Common myeloid progenitor, CD34-positive (primary cell): Measurements from ENCODE around the gene IL9R.
A peak's percentile ranks its signal among the peaks of the same experiment; 100 is the strongest.
"Not testable (repeated sequence)": the region's sequence is repeated elsewhere in the genome, so short reads cannot be mapped to it uniquely, and the experiment has no call there.

Experiments used
- CTCF ChIA-PET: fragments of 350-600 bp; sonication (Branson Sonifier 250); formaldehyde crosslinking; loops from one replicate; lab custom pipeline; 2021; ENCODE audit warnings: antibody characterized with exemption; lab: Charles Lee
- POLR2A ChIA-PET: fragments of 350-600 bp; sonication (Branson Sonifier 250); formaldehyde crosslinking; loops from one replicate; lab custom pipeline; 2021; ENCODE audit warnings: antibody characterized with exemption; lab: Charles Lee
- DNase-seq, 3 donors: peaks; one replicate each; pipeline versions ENCODE4 v3.0.0 to v3.0.0-alpha.2; 2013
- H3K27ac ChIP-seq, 2 experiments: 1 replicate in 1 of 2; 2 replicates in 1 of 2; pipeline ENCODE4 v1.7.0; 2013; ENCODE audit warnings: inconsistent platforms in 2 of 2, low read length in 2 of 2, mild to moderate bottlenecking in 2 of 2, low read depth in 1 of 2, moderate library complexity in 1 of 2; ENCODE audit not compliant: severe bottlenecking in 2 of 2, insufficient read depth in 1 of 2, poor library complexity in 1 of 2
- H3K27me3 ChIP-seq, 5 experiments: replicated peaks in 2 of 5; 1 replicate in 3 of 5; 2 replicates in 2 of 5; pipeline versions ENCODE4 v1.6.1 to v1.7.0; 2013; ENCODE audit warnings: low read length in 4 of 5, mild to moderate bottlenecking in 2 of 5, moderate library complexity in 2 of 5, inconsistent platforms in 1 of 5; ENCODE audit not compliant: insufficient read depth in 5 of 5, control insufficient read depth in 4 of 5
- H3K36me3 ChIP-seq, 4 experiments: 1 replicate in 2 of 4; 2 replicates in 2 of 4; pipeline versions ENCODE4 v1.6.1 to v1.7.0; 2013; ENCODE audit warnings: low read length in 3 of 4, control low read depth in 1 of 4, mild to moderate bottlenecking in 1 of 4; ENCODE audit not compliant: control insufficient read depth in 4 of 4, insufficient read depth in 4 of 4
- H3K4me1 ChIP-seq, 4 experiments: 1 replicate in 3 of 4; 2 replicates in 1 of 4; pipeline versions ENCODE4 v1.6.1 to v1.7.1; 2013; ENCODE audit warnings: low read length in 3 of 4, mild to moderate bottlenecking in 3 of 4, control low read depth in 1 of 4, inconsistent platforms in 1 of 4, moderate library complexity in 1 of 4; ENCODE audit not compliant: control insufficient read depth in 4 of 4, insufficient read depth in 4 of 4; ENCODE audit errors: control extremely low read depth in 1 of 4
- H3K4me3 ChIP-seq, 7 experiments: 1 replicate in 4 of 7; 2 replicates in 3 of 7; pipeline versions ENCODE4 v1.5.1 to v1.7.0; 2013; ENCODE audit warnings: mild to moderate bottlenecking in 7 of 7, low read length in 6 of 7, moderate library complexity in 6 of 7, inconsistent platforms in 2 of 7, low read depth in 2 of 7, control low read depth in 1 of 7; ENCODE audit not compliant: insufficient read depth in 4 of 7, control insufficient read depth in 1 of 7; ENCODE audit errors: extremely low read depth in 1 of 7
- H3K9me3 ChIP-seq, 5 experiments: 1 replicate in 4 of 5; 2 replicates in 1 of 5; pipeline versions ENCODE4 v1.6.1 to v1.7.1; 2013; ENCODE audit warnings: low read length in 4 of 5, mild to moderate bottlenecking in 2 of 5, inconsistent platforms in 1 of 5, low read depth in 1 of 5, moderate library complexity in 1 of 5; ENCODE audit not compliant: control insufficient read depth in 4 of 5, insufficient read depth in 2 of 5; ENCODE audit errors: control extremely low read depth in 1 of 5
- WGBS: methylation state at CpG from one replicate; pipeline ENCODE4 v1.1.5; 2013; ENCODE audit not compliant: insufficient coverage; 5-methylcytosine and 5-hydroxymethylcytosine counted together

Gene IL9R

DNA sequence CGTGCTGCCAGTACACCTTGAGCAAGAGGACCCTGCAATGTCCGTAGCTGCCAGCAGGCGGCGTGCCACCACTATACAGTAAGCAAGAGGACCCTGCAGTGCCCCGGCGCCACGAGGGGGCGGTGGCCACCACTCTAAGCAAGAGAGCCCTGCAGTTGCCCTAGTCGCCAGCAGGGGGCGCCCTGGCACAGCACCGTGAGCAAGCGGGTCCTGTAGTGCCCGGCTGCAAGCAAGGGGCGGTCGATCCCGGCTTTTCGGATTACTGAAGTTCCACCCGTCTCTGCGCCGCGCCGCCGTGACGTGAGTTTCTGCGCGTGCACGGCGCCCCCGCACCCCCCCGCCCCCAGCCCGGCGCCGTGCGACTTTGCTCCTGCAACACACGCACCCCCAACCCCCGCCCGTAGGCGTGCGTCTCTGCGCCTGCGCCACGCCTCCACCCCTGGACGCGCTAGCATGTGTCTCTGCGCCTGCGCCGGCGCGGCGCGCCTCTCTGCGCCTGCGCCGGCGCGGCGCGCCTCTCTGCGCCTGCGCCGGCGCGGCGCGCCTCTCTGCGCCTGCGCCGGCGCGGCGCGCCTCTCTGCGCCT is 31.2 kb downstream of the IL9R start:
- H3K27me3 ChIP-seq, H3K9me3 ChIP-seq, CTCF ChIA-PET, H3K27ac ChIP-seq, DNase-seq, H3K36me3 ChIP-seq, POLR2A ChIA-PET, H3K4me3 ChIP-seq: not testable (repeated sequence)
- peaks cover 0 to 11% (median 0%) of the 10 kb centered on the region in 4 experiments for H3K4me1 ChIP-seq
- no CpG with 5 or more reads among the region's 73 CpGs for WGBS

DNA sequence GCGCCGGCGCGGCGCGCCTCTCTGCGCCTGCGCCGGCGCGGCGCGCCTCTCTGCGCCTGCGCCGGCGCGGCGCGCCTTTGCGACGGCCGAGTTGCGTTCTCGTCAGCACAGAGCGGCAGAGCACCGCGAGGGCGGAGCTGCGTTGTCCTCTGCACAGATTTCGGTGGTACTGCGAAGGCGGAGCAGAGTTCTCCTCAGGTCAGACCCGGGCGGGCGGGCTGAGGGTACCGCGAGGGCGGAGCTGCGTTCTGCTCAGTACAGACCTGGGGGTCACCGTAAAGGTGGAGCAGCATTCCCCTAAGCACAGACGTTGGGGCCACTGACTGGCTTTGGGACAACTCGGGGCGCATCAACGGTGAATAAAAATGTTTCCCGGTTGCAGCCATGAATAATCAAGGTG is 31.8 kb downstream of the IL9R start:
- H3K4me1 ChIP-seq, result peaks cover 0 to 11% (median 0%) of the 10 kb centered on the region in 4 experiments
- CTCF ChIA-PET, H3K27me3 ChIP-seq, H3K27ac ChIP-seq, H3K36me3 ChIP-seq, H3K9me3 ChIP-seq, H3K4me3 ChIP-seq, POLR2A ChIA-PET, DNase-seq: not testable (repeated sequence)
- WGBS, result 76% methylated on average over 7 of the region's 46 CpGs

DNA sequence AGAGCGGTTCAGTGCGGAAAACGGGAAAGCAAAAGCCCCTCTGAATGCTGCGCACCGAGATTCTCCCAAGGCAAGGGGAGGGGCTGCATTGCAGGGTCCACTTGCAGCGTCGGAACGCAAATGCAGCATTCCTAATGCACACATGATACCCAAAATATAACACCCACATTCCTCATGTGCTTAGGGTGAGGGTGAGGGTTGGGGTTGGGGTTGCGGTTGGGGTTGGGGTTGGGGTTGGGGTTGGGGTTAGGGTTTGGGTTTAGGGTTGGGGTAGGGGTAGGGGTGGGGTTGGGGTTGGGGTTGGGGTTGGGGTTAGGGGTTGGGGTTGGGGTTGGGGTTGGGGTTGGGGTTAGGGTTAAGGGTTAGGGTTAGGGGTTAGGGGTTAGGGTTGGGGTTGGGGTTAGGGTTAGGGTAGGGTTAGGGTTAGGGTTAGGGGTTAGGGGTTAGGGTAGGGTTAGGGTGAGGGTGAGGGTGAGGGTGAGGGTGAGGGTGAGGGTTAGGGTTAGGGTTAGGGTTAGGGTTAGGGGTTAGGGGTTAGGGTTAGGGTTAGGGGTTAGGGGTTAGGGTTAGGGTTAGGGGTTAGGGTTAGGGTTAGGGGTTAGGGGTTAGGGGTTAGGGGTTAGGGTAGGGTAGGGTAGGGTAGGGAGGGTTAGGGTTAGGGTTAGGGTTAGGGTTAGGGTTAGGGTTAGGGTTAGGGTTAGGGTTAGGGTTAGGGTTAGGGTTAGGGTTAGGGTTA is 32.4 kb downstream of the IL9R start:
- no CpG with 5 or more reads among the region's 9 CpGs for WGBS
- POLR2A ChIA-PET, H3K9me3 ChIP-seq, H3K27ac ChIP-seq, H3K27me3 ChIP-seq, CTCF ChIA-PET, H3K36me3 ChIP-seq: not testable (repeated sequence)
- H3K4me3 ChIP-seq, result peak overlapping the region in 1 of 7 experiments; percentile 2
- peaks cover 0 to 10% (median 0%) of the 10 kb centered on the region in 4 experiments for H3K4me1 ChIP-seq
- DNase-seq, result peak; percentile 69 to 76 (median 73)

- peak overlapping the region in 1 of 7 experiments; percentile 2 for H3K4me3 ChIP-seq
- H3K36me3 ChIP-seq, H3K9me3 ChIP-seq, DNase-seq, H3K4me1 ChIP-seq, H3K27ac ChIP-seq, H3K27me3 ChIP-seq, CTCF ChIA-PET, POLR2A ChIA-PET: not testable (repeated sequence)
Observed at GRCh38 chrX:156030474-156030873, 33.0 kb downstream of the IL9R start.
